GM21825 (cell line): Measurements from ENCODE around the gene ANO4.
"Not testable (repeated sequence)": the region's sequence is repeated elsewhere in the genome, so short reads cannot be mapped to it uniquely, and the experiment has no call there.

Experiments
- ATAC-seq: cut with Tn5 transposase; IDR thresholded peaks from one replicate; pipeline ENCODE4 v1.9.1; 2021; ENCODE audit warnings: mild to moderate bottlenecking, moderate library complexity; ENCODE audit not compliant: unreplicated experiment

The ANO4 gene

GRCh38 chr12:101038289-101038871 is 243.8 kb downstream of the ANO4 start:
- ATAC-seq, result no peak

DNA sequence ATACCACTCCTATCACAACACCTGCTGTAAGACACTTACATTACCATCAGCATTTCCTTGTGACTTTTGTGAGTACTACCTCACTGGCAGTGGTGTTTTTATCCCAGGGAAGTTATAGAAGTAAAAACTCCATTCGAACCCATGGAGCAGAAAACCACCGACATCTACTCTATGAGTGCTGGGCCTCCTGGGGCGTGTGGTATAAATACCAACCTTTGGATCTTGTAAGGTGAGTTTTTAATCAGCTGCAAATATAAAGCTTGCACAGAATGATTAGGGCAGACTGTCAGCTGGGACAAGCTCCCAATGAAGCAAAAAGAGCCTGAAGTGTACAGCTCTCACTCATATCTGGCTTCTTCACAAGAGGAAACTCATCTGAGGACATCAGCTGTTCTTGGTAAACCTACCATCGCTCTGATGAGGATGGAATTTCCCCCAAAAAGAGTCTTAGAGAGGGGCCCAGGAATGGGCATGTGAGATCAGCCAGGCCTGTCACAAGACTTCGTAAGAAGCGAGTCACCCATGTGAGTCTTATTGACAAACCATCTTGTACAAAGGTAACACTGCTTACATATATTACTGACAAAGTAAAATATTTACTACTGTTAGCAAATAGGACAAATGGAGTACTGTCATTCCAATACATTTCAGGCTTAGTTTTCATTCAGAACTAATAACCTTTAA is 245.4 kb downstream of the ANO4 start:
- ATAC-seq, result no peak

GRCh38 chr12:101040936-101041335 is 246.4 kb downstream of the ANO4 start:
- ATAC-seq, result no peak

DNA sequence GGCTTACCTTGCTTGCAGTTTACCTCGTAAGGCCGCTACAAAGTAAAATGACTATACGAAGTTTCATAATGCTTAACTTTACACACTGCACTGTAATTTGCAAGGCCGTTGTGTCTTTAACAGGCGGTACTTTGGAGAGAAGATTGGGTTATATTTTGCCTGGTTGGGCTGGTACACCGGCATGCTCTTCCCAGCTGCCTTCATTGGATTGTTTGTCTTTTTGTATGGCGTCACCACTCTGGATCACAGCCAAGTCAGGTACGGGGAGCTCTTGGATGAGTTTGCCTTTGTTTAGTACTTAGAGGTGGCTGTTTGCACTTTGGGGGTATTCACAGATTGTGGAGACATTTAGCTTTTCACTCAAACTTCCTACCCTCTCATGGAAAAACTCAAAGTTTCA is 247.6 kb downstream of the ANO4 start:
- ATAC-seq, result no peak

DNA sequence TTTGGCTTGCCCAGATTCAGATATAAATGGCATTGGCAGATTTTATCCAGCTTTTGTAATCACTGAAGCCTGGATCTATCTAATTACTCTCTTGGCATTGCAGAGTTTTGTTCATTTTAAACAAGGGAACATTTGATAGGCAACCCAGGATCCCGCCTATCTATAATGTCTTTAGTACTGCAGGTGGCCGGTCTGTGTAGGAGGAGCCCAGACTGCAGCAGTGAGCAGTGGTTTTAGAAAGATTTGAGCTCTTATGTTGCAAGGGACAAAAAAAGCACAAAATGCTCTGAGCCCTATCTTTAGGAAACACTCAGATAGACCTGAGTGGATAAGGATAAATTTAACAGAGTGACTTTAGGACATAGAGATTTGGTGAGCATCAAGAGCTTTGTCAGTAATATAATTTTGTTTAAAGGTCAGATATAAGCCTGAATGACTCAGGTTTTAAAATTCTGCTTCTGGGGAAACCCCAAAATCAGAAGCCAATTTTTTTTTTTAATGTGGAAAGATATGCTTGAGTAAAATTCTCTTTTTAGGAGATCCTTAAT is 250.0 kb downstream of the ANO4 start:
- no peak for ATAC-seq

DNA sequence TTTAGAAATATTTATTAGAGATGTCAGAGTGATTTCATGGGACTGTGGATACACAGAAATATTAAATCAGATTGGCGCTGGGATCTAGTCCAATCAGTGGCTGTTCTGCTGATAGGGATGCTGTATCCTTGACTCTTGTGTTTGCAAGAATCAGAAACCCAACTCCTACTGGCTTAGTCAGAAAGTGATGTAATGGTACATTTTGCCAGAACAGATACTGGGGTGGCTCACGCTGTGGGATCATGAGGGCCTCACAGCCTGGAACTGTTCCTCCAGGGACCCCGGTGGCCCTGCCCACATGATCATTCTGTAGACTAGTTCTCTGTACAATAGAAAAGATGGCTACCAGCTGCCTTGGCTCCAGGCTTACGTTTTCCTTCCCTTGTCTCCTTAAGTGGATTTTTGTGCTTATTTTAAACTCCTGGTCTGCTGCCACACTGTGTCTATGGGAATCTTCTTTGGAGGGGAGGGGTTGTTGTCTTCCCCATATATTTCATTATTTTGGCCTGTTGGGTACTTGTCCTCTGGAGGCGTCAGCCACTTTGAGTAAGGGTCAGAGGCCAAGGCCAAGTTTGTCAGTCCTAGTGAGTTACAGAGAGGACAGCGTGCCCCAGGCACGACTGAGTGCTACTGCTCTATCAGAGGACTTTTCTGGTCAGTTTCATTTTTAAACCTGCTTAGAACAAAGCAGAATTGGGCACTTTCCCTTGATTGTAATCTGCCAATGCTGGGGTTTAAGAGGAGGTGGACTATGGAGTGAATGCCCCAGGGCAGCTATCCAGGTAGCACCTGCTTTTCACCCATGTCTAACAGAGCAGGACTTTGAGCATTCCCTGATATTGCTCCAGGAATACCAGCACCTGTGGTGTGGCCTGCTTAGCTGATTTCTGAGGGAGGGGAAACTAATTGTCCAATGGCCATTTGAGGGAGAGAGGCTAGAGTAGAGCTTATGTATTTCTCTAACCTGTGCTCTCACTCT is 251.2 kb downstream of the ANO4 start:
- no peak for ATAC-seq

- no peak for ATAC-seq
Measured at GRCh38 chr12:101047652-101048051, 253.1 kb downstream of the ANO4 start.

DNA sequence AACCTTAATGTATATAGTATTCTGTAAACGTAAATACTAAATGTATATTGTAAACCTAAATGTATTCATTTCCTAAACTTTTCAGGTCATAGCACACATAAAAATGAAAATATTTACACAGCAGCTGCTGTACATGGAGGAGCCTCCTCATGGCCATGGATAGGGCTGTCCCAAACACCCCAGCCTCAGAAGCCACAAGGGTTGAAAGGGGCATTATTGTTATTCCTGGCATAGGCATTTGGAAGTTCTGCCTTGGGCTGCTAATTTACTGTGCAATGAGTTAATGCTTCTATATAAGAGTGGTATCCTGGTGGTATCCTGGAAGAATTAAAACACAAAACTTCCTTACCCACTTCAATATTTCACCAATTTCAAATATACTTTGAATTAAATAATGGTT is 256.1 kb downstream of the ANO4 start:
- ATAC-seq, result no peak

DNA sequence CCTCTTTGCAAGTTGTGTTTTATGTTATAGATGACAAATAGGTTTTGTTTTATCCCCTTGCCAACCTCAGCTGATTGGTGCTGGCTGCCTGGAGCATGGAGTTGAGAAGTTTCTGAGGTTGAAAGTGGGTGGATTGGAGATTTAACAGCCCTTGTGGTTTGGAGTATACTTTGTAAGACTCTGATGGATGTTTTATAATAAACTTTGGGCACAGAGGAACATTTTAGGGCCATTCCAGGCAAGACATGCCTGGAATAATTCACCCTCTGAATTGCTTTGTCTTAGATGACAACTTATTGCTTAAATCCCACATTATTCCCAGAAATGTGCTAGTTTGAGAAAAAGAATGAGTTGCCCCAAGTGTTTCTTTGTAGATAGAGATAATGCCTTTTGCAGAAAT is 256.6 kb downstream of the ANO4 start:
- ATAC-seq, result no peak

DNA sequence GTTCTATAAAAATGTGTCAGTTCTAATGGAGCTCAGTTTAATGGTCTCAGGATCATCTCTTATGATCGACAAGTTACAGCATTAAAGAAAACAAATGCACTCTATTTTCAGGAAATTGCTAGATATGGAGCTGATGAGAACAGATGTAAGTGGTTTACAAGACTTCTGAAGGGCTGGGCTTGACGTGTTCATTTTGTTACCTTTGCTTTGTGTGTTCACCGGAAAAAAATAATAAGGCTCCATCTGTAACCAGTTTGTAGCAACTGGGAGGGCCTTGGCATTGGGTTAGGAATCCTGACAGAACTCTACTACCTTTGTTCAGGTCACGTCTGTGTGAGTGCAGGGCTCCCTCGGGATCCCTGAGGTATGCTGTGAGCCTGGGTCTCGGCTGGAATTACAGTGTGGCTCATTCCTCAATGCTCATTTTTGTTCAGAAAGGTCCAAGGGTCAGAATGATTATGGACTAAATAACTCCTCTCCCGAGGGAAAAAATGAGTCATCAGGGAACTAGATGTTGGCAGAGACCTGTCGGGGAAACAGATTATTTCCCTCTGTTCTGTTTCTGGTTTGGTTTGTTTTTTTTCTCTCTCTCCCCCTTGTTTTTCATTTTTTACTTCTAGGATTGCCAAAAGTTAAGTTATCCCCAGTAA is 257.4 kb downstream of the ANO4 start:
- no peak for ATAC-seq

DNA sequence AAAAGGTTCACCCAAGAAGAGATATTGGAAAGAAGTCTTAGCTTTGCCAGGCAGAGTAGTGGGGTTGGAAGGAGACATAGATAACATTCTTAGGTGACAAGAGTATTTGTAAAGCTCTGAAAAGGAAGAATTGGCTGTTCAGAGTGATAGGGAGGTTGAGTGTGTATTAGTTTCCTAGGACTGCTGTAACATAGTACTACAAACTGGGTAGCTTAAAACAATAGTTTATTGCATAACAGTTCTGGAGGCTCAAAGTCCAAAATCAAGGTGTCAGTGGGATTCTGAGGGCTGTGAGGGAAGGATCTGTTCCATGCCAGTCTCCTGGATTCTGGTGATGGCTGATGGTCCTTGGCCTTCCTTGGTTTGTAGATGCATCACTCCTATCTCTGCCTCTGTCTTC is 258.6 kb downstream of the ANO4 start:
- ATAC-seq, result no peak

GRCh38 chr12:101055940-101056339 is 261.4 kb downstream of the ANO4 start:
- no peak for ATAC-seq

DNA sequence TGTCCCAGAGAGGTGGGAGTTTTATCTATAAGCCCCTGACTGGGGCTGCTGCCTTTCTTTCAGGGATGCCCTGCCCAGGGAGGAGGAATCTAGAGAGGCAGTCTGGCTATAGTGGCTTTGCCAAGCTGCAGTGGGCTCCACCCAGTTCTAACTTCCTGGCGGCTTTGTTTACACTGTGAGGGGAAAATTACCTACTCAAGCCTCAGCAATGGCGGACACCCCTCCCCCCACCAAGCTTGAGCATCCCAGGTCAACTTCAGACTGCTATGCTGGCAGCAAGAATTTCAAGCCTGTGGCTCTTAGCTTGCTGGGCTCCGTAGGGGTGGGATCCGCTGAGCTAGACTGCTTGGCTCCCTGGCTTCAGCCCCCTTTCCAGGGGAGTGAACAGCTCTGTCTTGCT is 267.9 kb downstream of the ANO4 start:
- not testable (repeated sequence) for ATAC-seq

GRCh38 chr12:101064721-101065120 is 270.1 kb downstream of the ANO4 start:
- ATAC-seq, result no peak

- ATAC-seq, result no peak
Measured at GRCh38 chr12:101066489-101066888, 271.9 kb downstream of the ANO4 start.

GRCh38 chr12:101068402-101068801 is 273.8 kb downstream of the ANO4 start:
- ATAC-seq, result no peak

- ATAC-seq, result no peak
Measured at GRCh38 chr12:101068836-101069235, 274.3 kb downstream of the ANO4 start.

DNA sequence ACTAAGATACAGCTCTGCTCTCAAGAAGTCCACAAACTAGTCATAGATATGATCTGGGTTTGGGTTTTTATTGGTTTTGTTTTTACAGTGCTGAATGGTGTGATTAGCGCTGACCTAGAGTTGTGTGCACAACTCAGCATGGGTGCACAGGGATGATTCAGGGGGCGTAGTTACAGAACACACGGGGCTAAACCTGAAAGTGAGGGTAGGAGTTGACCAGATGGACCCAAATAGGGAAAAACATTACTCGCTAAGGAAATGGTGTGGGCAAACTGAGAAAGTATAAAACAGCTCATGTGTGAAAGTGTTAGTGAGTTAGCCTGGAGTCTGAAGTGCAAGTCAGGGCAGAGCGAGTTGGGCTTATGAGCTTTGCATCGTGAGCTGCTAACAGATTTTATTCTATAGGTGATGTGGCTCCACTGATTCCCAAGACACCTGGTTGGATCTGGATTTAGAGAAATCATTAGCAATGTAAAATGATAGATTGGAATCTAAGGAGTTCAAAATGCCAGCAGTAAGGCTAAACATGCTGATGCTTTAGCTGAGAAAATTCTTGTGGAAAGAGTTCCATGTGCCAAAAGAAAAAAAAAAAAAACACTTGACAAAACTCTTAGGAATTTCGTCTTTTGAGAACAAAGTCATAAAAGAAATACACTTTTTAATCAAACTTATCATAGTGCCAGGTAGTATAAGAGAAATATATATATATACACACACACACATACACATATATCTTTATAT is 280.5 kb downstream of the ANO4 start:
- ATAC-seq, result no peak

DNA sequence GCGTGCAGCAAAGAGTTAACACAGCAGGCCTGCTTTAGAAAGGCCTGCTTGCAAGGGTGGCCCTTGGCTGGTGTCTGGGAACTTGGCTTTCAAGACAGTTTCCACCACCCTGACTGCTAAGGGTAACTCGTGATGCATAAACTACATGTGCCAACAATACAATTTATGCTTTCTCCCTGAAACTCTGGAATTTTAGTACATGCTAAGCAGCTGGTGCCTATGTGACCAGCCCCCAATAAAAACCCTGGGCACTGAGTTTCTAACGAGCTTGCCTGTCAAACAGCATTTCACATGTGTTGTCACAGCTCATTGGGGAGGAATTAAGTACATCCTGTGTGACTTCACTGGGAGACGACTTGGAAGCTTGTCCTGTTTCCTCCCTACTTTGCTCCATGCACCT is 282.3 kb downstream of the ANO4 start:
- no peak for ATAC-seq

- no peak for ATAC-seq
Measured at GRCh38 chr12:101077791-101078528, 283.4 kb downstream of the ANO4 start.
